Measurements from ENCODE around the gene SELENOI.
"Not testable (repeated sequence)": the region's sequence is repeated elsewhere in the genome, so short reads cannot be mapped to it uniquely, and the experiment has no call there.

SELENOI gene

DNA sequence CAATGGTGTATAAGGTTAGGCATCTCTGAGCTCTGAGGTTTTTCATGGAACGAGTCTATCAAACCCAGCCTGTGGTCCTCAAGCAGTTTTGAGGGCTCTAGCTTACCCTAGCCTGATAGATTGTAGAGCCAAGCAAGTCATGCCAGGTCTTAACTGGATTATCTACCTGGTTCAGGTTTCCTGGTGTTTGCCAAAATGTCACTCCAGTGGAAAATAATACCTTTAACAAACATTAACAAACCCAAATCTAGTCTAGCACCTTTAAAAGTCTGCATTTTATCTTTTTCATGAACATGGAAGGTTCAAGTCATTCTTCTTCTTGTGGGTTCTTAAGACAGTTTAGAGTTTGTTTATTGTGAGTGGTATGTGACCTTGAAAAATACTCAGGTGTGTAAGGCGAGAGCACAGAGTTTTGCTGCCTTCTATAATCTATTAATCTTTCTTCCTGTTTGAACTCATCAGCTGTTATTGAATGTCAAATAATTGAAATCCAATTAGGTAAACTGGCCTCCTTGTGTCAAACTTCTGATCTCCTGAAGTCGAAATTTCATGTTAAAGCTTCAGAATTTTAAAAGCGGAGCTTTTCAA is 14.0 kb downstream of the SELENOI start:
- DNase-seq, result no peak

- DNase-seq, result no peak
Observed at GRCh38 chr2:26363323-26363722, 17.4 kb downstream of the SELENOI start.

DNA sequence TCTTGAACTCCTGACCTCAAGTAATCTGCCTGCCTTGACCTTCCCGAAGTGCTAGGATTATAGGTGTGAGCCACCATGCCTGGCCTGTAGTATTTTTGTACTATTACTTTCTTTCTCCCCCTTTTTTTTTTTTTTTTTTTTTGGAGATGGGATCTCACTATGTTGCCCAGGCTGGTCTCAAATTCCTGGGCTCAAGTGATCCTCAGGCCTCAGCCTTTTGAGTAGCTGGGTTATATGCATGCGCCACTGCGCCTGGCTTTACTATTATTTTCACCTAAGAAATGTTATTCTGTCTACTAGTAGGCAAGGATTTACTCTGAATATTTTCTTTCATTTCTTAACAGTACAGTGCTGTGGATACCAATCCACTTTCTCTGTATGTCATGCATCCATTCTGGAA is 18.0 kb downstream of the SELENOI start:
- DNase-seq, result no peak

GRCh38 chr2:26364669-26365068 is 18.7 kb downstream of the SELENOI start:
- no peak for DNase-seq

GRCh38 chr2:26366957-26367356 is 21.0 kb downstream of the SELENOI start:
- DNase-seq, result no peak

DNA sequence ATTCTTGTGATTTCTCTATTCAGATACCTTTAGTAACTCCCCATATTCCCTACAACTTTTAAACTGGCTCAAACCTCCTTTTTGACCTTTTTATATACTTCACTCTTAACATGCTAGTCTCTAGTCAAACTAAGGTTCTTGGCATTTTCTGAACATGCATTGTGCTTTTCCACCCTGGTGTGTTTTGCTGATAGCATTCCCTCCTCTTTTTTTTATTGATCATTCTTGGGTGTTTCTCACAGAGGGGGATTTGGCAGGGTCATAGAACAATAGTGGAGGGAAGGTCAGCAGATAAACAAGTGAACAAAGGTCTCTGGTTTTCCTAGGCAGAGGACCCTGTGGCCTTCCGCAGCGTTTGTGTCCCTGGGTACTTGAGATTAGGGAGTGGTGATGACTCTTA is 23.7 kb downstream of the SELENOI start:
- not testable (repeated sequence) for DNase-seq

DNA sequence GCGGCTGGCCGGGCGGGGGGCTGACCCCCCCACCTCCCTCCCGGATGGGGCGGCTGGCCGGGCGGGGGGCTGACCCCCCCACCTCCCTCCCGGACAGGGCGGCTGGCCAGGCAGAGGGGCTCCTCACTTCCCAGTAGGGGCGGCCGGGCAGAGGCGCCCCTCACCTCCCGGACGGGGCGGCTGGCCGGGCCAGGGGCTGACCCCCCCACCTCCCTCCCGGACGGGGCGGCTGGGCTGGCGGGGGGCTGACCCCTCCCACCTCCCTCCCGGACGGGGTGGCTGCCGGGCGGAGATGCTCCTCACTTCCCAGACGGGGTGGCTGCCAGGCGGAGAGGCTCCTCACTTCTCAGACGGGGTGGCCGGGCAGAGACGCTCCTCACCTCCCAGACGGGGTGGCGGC is 25.0 kb downstream of the SELENOI start:
- not testable (repeated sequence) for DNase-seq

GRCh38 chr2:26376799-26377198 is 30.9 kb downstream of the SELENOI start:
- DNase-seq, result no peak

GRCh38 chr2:26380281-26380680 is 34.3 kb downstream of the SELENOI start:
- DNase-seq, result no peak

DNA sequence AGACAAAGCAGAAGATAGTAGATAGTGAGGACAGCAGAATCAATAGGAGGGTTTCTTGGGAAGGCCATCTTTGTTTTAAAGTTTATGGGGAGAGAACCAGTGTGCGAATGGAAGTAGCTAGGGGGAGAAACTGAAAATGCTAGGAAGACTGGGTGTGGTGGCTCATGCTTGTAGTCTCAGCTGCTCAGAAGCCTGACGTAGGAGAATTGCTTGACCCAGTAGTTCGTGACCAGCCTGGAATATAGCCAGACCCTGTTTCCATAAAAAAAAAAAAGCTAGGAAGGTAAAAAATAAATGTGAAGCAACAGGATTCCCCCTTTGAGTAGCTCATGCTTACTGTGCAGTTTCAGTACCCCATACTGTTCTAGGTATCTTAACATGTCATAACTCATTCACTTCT is 36.6 kb downstream of the SELENOI start:
- DNase-seq, result no peak

GRCh38 chr2:26384183-26384582 is 38.2 kb downstream of the SELENOI start:
- no peak for DNase-seq

GRCh38 chr2:26384597-26384996 is 38.7 kb downstream of the SELENOI start:
- no peak for DNase-seq

DNA sequence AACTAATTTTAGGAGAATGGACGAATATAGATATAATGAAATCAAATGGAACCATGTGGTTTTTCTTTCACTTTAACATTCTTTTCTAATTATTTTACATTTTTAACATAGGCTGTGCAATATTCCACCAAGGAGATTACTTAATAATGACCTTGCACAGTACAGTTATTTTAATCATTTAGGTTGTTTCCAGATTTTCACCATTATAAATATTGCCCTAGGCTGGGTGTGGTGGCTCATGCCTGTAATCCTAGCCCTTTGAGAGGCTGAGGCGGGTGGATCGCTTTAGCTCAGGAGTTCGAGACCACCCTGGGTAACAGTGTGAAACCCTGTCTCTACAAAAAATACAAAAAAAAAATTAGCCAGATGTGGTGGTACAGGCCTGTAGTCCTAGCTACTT is 41.2 kb downstream of the SELENOI start:
- no peak for DNase-seq

DNA sequence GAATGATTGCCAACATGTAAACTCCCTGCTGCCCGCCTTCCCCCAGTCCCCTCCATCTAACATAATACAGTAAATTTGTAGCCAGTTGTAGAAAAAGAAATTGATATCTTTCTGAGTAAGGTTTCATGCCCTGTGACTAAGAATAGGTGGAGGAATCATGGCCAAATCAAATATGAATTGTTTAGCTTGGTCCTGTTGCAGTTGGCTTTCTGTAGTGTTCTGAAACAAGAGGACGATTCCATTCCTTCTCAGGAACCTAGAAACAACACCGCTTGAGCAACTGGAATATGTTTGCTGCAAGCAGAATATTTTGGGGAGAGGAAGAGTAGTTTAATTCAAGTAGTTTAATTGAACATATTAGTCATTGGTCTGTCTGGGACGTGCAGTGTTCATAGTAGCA is 48.8 kb downstream of the SELENOI start:
- DNase-seq, result no peak

- DNase-seq, result no peak
Observed at GRCh38 chr2:26395394-26395793, 49.5 kb downstream of the SELENOI start.

DNA sequence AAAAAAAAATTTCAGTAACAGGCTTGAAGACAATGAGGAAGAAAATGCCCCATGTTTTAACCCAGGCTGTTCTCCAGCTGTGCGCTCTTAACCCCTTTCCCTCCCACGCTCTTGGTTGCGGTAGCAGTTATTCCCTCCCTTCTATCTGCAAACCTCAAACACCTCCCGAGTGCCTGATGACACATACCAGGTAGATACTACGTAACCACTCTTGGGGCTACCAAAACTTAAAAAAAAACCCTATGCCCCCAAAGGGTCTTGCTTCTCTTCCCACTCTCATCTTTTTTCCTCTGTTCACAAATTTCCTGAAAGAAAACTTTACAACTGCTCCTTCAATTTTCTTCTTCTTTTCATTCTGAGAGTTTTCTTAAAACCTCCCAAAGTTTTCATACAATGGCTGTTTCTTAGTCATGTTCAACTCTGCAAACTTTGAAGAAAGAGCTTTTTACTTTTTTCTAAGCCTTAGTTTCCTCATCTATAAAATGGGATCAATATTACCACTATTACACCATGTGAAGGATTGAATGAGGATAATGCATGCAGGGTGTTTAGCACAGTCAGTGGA is 50.9 kb downstream of the SELENOI start:
- DNase-seq, result no peak

GRCh38 chr2:26399771-26400376 is 53.9 kb downstream of the SELENOI start:
- peak; percentile 6 for DNase-seq

DNA sequence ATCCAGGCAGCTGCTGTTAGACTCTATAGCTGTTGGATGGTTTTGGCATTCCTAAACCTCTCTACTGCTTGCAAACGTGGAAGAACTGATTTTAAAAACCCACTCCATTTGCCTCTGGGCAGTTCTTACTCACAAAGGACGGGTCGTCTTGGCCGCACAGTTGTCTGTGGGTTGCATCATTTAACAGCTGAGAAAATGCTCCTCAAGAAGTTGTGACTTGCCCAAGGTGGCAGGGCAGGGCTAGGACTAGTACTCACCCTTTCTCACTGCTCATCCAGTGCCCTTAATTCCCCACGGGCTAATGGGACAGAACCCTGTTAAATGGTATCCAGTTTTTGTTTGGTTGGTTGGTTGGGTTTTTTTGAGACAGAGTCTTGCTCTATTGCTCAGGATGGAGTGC is 54.8 kb downstream of the SELENOI start:
- DNase-seq, result no peak

DNA sequence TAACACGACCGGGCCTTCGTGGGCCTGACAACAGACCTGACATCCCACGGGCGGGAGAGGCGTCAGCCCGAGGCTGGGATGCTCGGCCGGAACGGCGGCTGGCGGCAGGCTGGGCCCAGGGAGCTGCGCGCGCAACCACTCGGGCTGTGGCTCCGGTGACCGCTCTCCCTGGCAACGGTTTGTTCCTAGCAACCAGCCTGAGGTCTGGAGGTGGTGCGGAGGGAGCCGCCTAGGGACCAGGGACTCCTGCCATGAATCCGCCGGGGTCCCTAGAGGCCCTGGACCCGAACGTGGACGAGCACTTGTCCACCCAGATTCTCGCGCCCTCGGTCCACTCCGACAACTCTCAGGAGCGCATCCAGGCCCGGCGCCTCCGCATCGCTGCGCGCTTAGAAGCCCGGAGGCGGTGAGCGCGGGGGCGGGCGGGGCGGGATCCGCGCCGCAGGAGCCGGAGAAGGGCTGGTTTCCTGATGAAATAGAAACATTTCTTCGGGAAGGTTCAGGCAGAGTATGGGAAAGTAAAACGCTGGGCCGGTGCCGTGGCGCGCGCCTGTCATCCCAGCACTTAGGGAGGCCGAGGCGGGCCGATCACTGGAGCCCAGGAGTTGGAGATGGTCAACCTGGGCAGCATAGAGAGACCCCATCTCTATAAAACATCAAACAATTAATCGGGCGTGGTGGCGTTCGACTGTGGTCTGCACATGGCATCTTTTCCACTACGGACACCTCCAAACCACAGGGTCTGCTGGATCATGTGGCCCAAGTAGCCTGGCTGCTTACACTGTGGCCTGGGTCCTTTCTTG is 56.0 kb downstream of the SELENOI start, which contains the start of gene DRC1:
Gene DRC1 (plus strand): TSS at position 182 of the 803 bp plus-strand sequence. CDS start 70 bp downstream, at position 252.
- peak; percentile 71 for DNase-seq

DNA sequence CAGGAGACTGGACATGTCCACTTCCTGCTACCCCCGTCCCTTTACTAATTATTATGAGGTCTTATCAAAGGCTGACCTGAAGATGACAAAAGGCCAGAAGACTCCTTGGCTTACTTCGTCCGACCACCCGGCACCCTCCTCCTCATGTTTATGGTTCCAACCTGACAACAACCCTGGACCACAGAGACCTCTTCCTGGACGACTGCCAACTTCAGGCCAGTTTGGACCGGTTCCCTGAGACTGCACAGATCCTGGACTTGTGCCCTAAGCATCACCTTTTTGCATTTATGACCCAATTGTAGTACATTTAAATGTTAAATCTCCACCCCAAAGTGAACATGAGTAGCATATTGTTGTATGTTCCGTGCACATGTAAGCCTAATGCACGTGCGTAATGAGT is 61.6 kb downstream of the SELENOI start:
- DNase-seq, result no peak

- no peak for DNase-seq
Observed at GRCh38 chr2:26409785-26410184, 63.8 kb downstream of the SELENOI start.

GRCh38 chr2:26410764-26411243 is 64.9 kb downstream of the SELENOI start:
- DNase-seq, result no peak

GRCh38 chr2:26411419-26411818 is 65.5 kb downstream of the SELENOI start:
- DNase-seq, result no peak
